Measurements from ENCODE around the gene OR2AE1.

The OR2AE1 gene

GRCh38 chr7:99876933-99877332 lies at the start of gene OR2AE1:
Gene OR2AE1 (minus strand): TSS chr7:99877033. CDS start chr7:99877033, 0 bp downstream.
- H3K27me3 ChIP-seq (replicated peaks; ENCODE audit: control insufficient read depth, insufficient read depth, low read length) = no peaks in the 10 kb centered on the region
- no peak for TF ChIP-seq CTCF (IDR thresholded peaks at IDR 0.05; ENCODE audit: insufficient read depth, low read length, poor library complexity, severe bottlenecking)
- no peak for DNase-seq (ENCODE audit: extremely low read depth, insufficient read length)
- no peak within 1 kb of the TSS for H3K4me3 ChIP-seq (replicated peaks; ENCODE audit: low read depth, low read length)
- H3K36me3 ChIP-seq (ENCODE audit: control insufficient read depth, insufficient read depth, low read length) = no peaks in the 10 kb centered on the region

- no peak overlapping the region for H3K4me3 ChIP-seq (replicated peaks; ENCODE audit: low read depth, low read length)
- TF ChIP-seq CTCF (IDR thresholded peaks at IDR 0.05; ENCODE audit: insufficient read depth, low read length, poor library complexity, severe bottlenecking) = no peak
- H3K27me3 ChIP-seq (replicated peaks; ENCODE audit: control insufficient read depth, insufficient read depth, low read length) = no peaks in the 10 kb centered on the region; the same call in 1 of the 2 replicates
- no peak for DNase-seq (ENCODE audit: extremely low read depth, insufficient read length)
- H3K36me3 ChIP-seq (ENCODE audit: control insufficient read depth, insufficient read depth, low read length) = no peaks in the 10 kb centered on the region
These were observed 49.5 kb upstream of the OR2AE1 start for GRCh38 chr7:99926321-99926720.

- no peaks in the 10 kb centered on the region for H3K27me3 ChIP-seq (replicated peaks; ENCODE audit: control insufficient read depth, insufficient read depth, low read length)
- no peak overlapping the region for H3K4me3 ChIP-seq (replicated peaks; ENCODE audit: low read depth, low read length)
- TF ChIP-seq CTCF (IDR thresholded peaks at IDR 0.05; ENCODE audit: insufficient read depth, low read length, poor library complexity, severe bottlenecking) = no peak
- H3K36me3 ChIP-seq (ENCODE audit: control insufficient read depth, insufficient read depth, low read length) = no peaks in the 10 kb centered on the region
- no peak for DNase-seq (ENCODE audit: extremely low read depth, insufficient read length)
These were observed 46.4 kb upstream of the OR2AE1 start for GRCh38 chr7:99923200-99923599.

GRCh38 chr7:99920149-99920548 lies 43.3 kb upstream of the OR2AE1 start:
- no peak for TF ChIP-seq CTCF (IDR thresholded peaks at IDR 0.05; ENCODE audit: insufficient read depth, low read length, poor library complexity, severe bottlenecking)
- Histone ChIP-seq H3K27me3 (replicated peaks; ENCODE audit: control insufficient read depth, insufficient read depth, low read length) (no peaks in the 10 kb centered on the region), H3K4me3 (replicated peaks; ENCODE audit: low read depth, low read length) (peak overlapping the region; percentile 72), H3K36me3 (ENCODE audit: control insufficient read depth, insufficient read depth, low read length) (peaks cover 2% of the 10 kb centered on the region)
- no peak for DNase-seq (ENCODE audit: extremely low read depth, insufficient read length)

- no peak for DNase-seq (ENCODE audit: extremely low read depth, insufficient read length)
- H3K36me3 ChIP-seq (ENCODE audit: control insufficient read depth, insufficient read depth, low read length) = peaks cover 2% of the 10 kb centered on the region
- no peak for TF ChIP-seq CTCF (IDR thresholded peaks at IDR 0.05; ENCODE audit: insufficient read depth, low read length, poor library complexity, severe bottlenecking)
- H3K27me3 ChIP-seq (replicated peaks; ENCODE audit: control insufficient read depth, insufficient read depth, low read length) = no peaks in the 10 kb centered on the region
- H3K4me3 ChIP-seq (replicated peaks; ENCODE audit: low read depth, low read length) = peak overlapping the region; percentile 72
These were observed 42.9 kb upstream of the OR2AE1 start for GRCh38 chr7:99919814-99920112.

Data from GM06990 (cell line).